Measurements from ENCODE around the gene FRG2.
A peak's percentile ranks its signal among the peaks of the same experiment; 100 is the strongest.
"Not testable (repeated sequence)": the region's sequence is repeated elsewhere in the genome, so short reads cannot be mapped to it uniquely, and the experiment has no call there.

Gene FRG2

GRCh38 chr4:190027156-190027555 is at the start of gene FRG2:
FRG2 (minus strand) TSS chr4:190027256; CDS start chr4:190027204, 52 bp downstream.
- ATAC-seq = not testable (repeated sequence)

DNA sequence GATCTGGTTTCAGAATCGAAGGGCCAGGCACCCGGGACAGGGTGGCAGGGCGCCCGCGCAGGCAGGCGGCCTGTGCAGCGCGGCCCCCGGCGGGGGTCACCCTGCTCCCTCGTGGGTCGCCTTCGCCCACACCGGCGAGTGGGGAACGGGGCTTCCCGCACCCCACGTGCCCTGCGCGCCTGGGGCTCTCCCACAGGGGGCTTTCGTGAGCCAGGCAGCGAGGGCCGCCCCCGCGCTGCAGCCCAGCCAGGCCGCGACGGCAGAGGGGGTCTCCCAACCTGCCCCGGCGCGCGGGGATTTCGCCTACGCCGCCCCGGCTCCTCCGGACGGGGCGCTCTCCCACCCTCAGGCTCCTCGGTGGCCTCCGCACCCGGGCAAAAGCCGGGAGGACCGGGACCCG is 41.3 kb upstream of the FRG2 start:
- ATAC-seq = not testable (repeated sequence)

- not testable (repeated sequence) for ATAC-seq
Measured at GRCh38 chr4:190064805-190065204, 37.7 kb upstream of the FRG2 start.

- ATAC-seq = not testable (repeated sequence)
Measured at GRCh38 chr4:190064342-190064741, 37.3 kb upstream of the FRG2 start, which contains the start of gene DBET. DBET (plus strand) TSS chr4:190064502.

DNA sequence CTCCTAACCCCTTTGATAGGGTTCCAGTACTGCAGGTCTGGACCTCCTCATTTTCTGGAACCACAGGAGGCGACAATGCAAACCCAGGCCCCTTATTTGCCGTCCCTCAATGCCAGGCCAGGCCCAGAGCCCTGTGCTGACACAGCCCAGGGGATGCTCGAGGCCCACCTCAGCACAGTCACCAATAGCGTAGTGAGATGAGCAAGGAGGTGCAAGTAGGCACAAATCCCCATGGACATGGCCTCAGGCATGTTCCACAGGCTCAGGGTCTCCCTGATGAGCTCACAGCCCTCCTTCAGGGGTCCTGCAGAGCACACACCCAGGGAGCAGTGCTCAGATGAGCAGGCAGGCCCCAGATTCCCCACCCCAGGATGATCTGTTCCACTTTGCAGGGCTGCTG is 31.9 kb upstream of the FRG2 start:
- ATAC-seq = not testable (repeated sequence)

DNA sequence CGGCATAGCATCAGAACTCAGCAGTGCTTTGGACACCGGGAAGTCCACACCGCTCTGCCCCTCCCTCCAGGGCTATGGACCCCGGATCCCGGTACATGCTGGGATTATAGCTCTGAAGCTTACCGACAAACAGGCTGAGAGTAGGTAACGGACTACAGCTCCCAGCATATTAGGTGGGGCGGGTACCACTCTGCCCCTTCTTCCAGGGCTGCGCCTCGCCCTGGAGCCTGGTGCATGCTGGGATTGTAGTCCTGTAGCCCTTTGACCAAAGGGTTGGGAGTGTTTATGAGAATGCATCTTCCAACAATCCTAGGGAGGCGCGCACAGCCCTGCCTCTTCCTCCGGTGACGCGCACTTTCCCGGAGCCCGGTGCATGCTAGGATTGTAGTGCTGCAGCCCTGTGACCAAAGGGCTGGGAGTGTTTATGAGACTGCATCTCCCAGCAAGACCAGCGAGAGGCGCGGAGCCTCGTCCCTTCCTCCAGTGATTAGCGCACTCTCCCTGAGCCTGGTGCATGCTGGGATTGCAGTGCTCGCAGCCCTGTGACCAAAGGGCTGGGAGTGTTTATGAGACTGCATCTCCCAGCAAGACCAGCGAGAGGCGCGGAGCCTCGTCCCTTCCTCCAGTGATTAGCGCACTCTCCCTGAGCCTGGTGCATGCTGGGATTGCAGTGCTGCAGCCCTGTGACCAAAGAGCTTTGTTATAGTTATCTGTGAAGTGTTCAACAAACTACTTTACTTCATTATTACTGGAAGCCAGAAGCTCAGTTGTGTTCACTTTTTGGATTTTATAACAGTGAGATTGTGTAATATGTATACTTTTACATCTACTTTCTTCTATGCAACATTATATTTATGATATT is 22.6 kb upstream of the FRG2 start:
- ATAC-seq = not testable (repeated sequence)

DNA sequence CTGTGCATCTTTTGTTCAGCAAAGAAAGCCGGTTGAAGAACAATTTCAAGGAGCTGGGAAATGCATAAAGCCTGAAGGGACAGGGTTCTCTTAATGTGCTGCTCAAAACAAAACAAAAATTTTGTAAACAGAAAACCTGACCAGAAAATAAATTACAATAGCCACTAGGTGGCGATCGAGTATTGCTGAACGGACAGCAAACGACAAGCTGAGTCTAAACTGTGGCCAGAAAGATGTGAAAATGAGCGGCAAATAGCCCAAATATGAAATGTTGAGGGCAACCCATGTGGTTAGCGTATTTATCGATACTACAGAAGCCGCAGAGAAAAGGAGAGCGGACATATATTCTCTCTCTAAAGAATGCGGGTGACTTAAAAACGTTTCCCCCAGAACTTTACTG is 20.6 kb upstream of the FRG2 start:
- not testable (repeated sequence) for ATAC-seq

GRCh38 chr4:190040873-190041272 is 13.8 kb upstream of the FRG2 start:
- not testable (repeated sequence) for ATAC-seq

DNA sequence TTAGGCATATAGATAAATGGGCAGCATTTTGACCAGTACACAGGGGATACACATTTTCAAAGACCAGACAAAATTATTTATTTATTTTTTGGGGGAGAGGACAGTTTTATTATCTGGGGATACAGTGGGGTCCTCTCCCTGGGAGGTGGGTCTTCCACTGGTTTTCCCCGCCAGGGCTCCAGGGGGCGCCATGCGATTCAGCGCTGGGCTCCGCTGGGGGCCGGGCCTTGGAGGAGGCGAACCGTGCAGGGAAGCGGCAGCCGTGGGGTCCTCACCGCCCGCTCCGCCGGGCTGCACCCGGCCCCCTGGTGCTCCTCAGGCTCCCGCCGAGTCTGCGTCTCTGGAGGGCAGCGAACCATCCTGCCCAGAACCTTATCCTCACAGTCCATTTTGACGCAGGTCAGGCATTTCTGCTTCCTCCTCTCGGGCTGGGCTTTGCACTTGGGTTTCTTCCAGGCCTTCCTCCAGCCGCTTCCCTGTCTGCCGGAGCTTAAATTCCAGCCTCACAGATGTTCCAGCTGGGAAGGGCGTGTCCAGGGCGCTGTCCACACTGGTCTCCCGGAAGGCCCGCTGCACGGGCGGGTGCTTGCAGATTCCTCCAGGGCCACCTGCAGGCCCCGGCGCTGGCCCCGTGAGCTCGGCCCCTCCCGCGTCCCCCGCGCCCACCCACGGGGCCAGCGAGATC is 10.8 kb upstream of the FRG2 start:
- ATAC-seq = not testable (repeated sequence)

DNA sequence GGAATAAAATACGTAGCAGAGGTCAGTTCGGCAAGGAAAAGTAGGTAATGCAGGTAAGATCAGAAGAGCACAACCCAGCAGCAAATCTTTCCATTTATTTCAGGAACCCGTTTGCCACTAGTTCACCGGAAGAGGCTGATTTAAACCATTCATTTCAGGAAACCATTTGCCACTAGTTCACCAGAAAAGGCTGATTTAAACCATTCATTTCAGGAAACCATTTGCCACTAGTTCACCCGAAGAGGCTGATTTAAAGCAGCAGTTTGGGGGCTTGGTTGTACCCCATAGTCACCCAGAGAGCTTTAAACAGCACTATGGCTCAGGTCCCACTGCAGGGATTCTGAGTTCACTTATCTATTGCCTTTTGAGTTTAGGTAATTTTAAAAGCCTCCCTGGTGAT is 4.2 kb upstream of the FRG2 start:
- not testable (repeated sequence) for ATAC-seq

- ATAC-seq = peak in 1 of 2 donors; percentile 11
Measured at GRCh38 chr4:190022614-190023281, 4.3 kb downstream of the FRG2 start.

GRCh38 chr4:190021973-190022372 is 5.1 kb downstream of the FRG2 start:
- not testable (repeated sequence) for ATAC-seq

GRCh38 chr4:190020790-190021717 is 6.0 kb downstream of the FRG2 start:
- ATAC-seq = peak in 1 of 2 donors; percentile 31

GRCh38 chr4:190019859-190020463 is 7.1 kb downstream of the FRG2 start:
- not testable (repeated sequence) for ATAC-seq

DNA sequence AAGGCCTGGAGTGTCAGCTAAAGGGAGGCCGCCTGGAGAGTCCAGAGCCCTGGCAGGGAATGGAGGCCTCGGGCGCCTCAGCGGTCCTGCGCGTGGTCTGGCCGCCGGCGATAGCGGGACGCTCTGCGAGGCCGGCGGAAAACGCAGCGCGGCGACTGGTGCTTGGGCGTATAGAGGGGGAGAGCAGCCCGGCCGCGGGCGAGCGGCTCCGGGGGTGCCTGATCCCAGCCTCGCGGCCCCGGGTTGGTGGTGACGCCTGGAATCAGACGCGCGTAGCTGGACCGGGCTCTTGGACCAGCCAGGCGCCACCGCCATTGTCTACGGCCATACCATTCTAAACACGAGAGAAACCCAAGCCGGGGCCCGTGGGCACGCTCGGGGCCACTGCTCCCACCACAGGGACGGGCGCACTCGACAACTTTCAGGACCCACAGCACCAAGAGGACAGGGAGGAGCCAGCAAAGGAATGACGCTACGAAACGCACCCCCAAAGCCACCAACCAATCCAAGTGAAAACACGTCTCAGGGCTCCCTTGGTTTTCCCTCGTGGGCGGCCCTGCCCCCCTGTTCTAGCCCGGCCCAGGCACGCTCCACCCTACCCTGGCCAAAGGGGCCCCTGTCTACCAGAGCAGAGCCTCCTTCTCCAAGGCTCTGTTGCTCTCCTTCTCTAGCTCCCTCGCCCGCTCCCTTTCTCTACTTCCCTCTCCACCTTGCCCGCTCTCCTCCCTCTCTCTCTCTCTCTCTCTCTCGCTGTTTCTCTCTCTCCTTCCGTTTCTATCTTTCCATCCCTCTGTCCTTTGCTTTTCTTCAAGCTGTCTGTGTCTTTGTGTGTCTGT is 7.8 kb downstream of the FRG2 start:
- ATAC-seq = no peak

DNA sequence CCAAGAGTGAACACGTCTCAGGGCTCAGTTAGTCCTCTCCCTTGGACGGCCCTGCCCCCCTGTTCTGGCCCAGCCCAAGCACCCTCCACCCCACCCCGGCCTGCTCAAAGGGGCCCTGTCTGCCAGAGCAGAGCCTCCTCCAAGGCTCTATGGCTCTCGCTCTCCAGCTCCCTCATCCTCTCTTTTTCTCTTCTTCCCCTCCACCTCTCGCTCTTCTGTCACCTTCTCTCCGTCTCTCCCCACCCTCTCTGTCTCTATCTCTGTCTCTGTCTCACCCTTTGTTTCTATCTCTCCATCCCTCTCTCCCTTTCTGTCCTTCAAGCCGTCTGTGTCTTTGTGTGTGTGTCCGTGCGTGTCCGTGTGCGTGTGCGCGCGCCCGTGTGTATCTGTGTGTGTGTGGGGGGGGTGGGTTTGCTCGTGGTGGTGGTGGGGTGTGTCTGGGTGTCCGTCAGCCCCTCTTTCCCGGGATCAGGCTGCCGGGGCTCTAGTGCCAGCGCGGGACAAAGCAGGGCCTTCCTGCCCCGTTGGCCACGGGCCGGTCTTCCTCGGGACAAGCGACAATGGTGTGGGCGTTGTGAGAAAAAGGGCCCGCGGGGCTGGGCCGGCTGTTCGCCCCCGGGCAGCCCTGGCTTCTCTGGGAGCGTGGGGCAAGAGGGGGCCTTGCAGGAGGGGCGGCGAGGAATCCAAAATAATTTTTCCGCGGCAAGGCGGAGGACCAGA is 8.7 kb downstream of the FRG2 start:
- ATAC-seq = no peak

DNA sequence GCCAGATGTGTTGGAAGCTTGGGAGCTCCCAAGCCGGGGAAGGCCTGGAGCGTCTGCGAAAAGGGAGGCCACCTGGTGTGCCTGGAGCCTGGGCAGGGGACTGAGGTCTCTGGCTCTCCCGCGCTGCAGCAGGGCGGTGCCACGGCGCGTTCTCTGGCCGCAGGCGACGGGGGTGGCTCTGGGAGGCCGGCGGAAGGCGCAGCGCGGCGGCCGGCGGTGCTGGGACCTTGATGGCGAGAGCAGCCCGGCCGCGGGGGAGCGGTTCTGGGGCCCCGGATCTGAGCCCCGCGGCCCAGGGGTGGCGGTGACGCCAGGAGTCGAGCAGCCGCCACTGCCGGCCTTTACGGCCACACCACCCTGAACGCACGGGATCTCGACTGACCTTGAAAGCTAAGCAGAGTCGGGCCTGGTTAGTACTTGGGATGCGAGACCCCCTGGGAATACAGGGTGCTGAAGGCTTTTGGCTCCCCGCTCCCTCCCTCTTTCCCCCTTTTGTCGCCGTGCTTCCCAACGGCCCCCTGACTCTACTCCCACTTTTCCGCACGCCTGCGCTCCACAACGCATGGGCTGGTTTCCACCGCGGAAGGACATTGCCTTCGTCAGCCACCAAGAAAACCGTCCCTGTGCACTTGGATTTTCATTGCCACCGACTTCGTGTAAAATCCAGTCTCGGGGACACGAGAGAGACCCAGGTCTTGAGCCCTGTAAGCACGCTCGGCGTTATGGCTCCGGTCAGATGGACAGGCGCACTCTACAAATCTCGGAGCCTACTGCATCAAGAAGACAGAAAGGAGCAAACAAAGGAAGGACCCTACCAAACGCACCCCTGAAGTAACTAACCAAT is 9.5 kb downstream of the FRG2 start:
- no peak for ATAC-seq

- no peak for ATAC-seq
Measured at GRCh38 chr4:190016369-190017289, 10.4 kb downstream of the FRG2 start.

All from activated CD4-positive, CD25-positive, alpha-beta regulatory T cell treated with anti-CD3 and anti-CD28 coated beads, Interleukin-2, amount 50 U/mL, for 24 hours (primary cell).